SK-N-SH treated with all-trans-retinoic acid at 6 μM for 48 hours (cell line): ENCODE measurements around the gene TWF2.

Experiments
- ATAC-seq: fragments of 200-7000 bp; cut with Tn5 transposase; 3 replicates; pipeline ENCODE4 v1.9.1; 2020; ENCODE audit warnings: mild to moderate bottlenecking, moderate library complexity
- ESRRG ChIP-seq: fragments of 250-450 bp; sonication (Bioruptor Pico); IDR thresholded peaks from 2 replicates; pipeline ENCODE4 v1.6.1; 2021; ENCODE audit warnings: mild to moderate bottlenecking
- GLIS3 ChIP-seq: fragments of 250-450 bp; sonication (Bioruptor Pico); IDR thresholded peaks from 2 replicates; pipeline ENCODE4 v1.5.0; 2020; ENCODE audit warnings: mild to moderate bottlenecking, moderate library complexity
- ISL1 ChIP-seq: fragments of 250-450 bp; sonication (Bioruptor Pico); IDR thresholded peaks from 2 replicates; pipeline ENCODE4 v2.1.2; 2022; ENCODE audit warnings: mild to moderate bottlenecking, moderate library complexity
- TCF4 ChIP-seq: fragments of 250-450 bp; sonication (Bioruptor Pico); IDR thresholded peaks from 2 replicates; pipeline ENCODE4 v1.8.0; 2021; ENCODE audit warnings: mild to moderate bottlenecking, moderate library complexity, borderline replicate concordance
- TOX ChIP-seq: fragments of 250-450 bp; sonication (Bioruptor Pico); IDR thresholded peaks from 2 replicates; pipeline ENCODE4 v1.8.0; 2021; ENCODE audit warnings: mild to moderate bottlenecking, moderate library complexity, borderline replicate concordance
- ZC3H10 ChIP-seq: fragments of 250-450 bp; sonication (Bioruptor Pico); IDR thresholded peaks from 2 replicates; pipeline ENCODE4 v1.5.1; 2021; ENCODE audit warnings: mild to moderate bottlenecking, moderate library complexity
- ZFP3 ChIP-seq: fragments of 250-450 bp; sonication (Bioruptor Pico); IDR thresholded peaks from 2 replicates; pipeline ENCODE4 v1.5.0; 2020; ENCODE audit warnings: mild to moderate bottlenecking, moderate library complexity
- ZFP30 ChIP-seq: fragments of 450-650 bp; formaldehyde crosslinking; IDR thresholded peaks from 2 replicates; pipeline ENCODE4 v1.5.0; 2022; ENCODE audit warnings: mild to moderate bottlenecking, moderate library complexity
- ZNF565 ChIP-seq: fragments of 450-650 bp; formaldehyde crosslinking; conservative IDR thresholded peaks from 2 replicates; pipeline ENCODE4 v1.5.0; 2020; ENCODE audit warnings: low read depth, mild to moderate bottlenecking, moderate library complexity
- ZNF8 ChIP-seq: fragments of 450-650 bp; formaldehyde crosslinking; IDR thresholded peaks from 2 replicates; pipeline ENCODE4 v1.5.0; 2020; ENCODE audit warnings: mild to moderate bottlenecking, moderate library complexity
- TF ChIP-seq, protein P1 (sequence below): fragments of 250-450 bp; sonication (Bioruptor Pico); IDR thresholded peaks from 2 replicates; pipeline ENCODE4 v1.5.1; 2021; ENCODE audit warnings: mild to moderate bottlenecking, moderate library complexity
- TF ChIP-seq, protein P2 (sequence below): fragments of 250-450 bp; sonication (Bioruptor Pico); IDR thresholded peaks from 2 replicates; pipeline ENCODE4 v1.5.0; 2020; ENCODE audit warnings: mild to moderate bottlenecking, moderate library complexity
- TF ChIP-seq, protein P3 (sequence below): fragments of 250-450 bp; sonication (Bioruptor Pico); IDR thresholded peaks from 2 replicates; pipeline ENCODE4 v1.8.0; 2020; ENCODE audit warnings: mild to moderate bottlenecking, moderate library complexity, borderline replicate concordance
- TF ChIP-seq, protein P4 (sequence below): fragments of 250-450 bp; sonication (Bioruptor Pico); IDR thresholded peaks from 2 replicates; pipeline ENCODE4 v1.8.0; 2021; ENCODE audit warnings: low read depth, mild to moderate bottlenecking, moderate library complexity, borderline replicate concordance

TWF2 gene

DNA sequence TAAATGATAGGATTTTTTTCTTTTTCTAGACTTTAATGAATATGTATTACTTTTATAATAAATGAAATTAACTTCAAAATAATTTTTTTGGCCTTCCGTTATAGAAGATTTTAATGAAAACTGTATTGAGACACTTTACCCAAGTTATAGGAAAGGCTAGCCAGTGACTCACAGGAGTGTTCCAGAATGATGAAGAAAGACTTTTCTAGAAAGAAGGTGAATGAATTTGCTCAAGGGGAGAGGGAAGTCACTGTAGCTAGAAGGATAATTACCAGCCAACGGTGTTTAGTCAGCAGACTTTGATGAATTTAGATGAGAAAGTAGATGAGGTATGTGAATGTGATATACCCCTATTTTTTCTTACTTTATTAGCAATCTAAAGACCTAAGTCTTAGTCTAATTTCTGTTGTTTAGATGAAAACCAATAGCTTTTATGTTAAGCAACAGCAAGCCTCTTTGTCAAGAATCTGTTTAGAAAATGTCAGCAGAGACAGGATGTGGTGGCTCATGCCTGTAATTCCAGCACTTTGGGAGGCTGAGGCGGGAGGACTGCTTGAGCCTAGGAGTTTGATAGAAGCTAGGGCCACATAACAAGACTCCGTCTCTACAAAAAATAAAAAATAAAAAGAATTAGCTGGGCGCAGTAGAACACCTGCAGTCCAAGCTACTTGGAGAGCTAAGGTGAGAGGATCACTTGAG, 37.8 kb downstream of the TWF2 start:
- no peak for ATAC-seq
- TF ChIP-seq TOX (CRISPR knock-in tag) = no peak
- TF ChIP-seq ISL1 = no peak
- TF ChIP-seq ESRRG (CRISPR knock-in tag) = no peak
- no peak for TF ChIP-seq GLIS3 (CRISPR knock-in tag)
- TF ChIP-seq, protein P1, sequence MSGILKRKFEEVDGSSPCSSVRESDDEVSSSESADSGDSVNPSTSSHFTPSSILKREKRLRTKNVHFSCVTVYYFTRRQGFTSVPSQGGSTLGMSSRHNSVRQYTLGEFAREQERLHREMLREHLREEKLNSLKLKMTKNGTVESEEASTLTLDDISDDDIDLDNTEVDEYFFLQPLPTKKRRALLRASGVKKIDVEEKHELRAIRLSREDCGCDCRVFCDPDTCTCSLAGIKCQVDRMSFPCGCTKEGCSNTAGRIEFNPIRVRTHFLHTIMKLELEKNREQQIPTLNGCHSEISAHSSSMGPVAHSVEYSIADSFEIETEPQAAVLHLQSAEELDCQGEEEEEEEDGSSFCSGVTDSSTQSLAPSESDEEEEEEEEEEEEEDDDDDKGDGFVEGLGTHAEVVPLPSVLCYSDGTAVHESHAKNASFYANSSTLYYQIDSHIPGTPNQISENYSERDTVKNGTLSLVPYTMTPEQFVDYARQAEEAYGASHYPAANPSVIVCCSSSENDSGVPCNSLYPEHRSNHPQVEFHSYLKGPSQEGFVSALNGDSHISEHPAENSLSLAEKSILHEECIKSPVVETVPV (CRISPR knock-in tag) = no peak
- no peak for TF ChIP-seq TCF4 (CRISPR knock-in tag)
- TF ChIP-seq, protein P2, sequence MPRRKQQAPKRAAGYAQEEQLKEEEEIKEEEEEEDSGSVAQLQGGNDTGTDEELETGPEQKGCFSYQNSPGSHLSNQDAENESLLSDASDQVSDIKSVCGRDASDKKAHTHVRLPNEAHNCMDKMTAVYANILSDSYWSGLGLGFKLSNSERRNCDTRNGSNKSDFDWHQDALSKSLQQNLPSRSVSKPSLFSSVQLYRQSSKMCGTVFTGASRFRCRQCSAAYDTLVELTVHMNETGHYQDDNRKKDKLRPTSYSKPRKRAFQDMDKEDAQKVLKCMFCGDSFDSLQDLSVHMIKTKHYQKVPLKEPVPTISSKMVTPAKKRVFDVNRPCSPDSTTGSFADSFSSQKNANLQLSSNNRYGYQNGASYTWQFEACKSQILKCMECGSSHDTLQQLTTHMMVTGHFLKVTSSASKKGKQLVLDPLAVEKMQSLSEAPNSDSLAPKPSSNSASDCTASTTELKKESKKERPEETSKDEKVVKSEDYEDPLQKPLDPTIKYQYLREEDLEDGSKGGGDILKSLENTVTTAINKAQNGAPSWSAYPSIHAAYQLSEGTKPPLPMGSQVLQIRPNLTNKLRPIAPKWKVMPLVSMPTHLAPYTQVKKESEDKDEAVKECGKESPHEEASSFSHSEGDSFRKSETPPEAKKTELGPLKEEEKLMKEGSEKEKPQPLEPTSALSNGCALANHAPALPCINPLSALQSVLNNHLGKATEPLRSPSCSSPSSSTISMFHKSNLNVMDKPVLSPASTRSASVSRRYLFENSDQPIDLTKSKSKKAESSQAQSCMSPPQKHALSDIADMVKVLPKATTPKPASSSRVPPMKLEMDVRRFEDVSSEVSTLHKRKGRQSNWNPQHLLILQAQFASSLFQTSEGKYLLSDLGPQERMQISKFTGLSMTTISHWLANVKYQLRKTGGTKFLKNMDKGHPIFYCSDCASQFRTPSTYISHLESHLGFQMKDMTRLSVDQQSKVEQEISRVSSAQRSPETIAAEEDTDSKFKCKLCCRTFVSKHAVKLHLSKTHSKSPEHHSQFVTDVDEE (CRISPR knock-in tag) = no peak
- no peak for TF ChIP-seq ZC3H10
- TF ChIP-seq, all 23 proteins: peak for 0

DNA sequence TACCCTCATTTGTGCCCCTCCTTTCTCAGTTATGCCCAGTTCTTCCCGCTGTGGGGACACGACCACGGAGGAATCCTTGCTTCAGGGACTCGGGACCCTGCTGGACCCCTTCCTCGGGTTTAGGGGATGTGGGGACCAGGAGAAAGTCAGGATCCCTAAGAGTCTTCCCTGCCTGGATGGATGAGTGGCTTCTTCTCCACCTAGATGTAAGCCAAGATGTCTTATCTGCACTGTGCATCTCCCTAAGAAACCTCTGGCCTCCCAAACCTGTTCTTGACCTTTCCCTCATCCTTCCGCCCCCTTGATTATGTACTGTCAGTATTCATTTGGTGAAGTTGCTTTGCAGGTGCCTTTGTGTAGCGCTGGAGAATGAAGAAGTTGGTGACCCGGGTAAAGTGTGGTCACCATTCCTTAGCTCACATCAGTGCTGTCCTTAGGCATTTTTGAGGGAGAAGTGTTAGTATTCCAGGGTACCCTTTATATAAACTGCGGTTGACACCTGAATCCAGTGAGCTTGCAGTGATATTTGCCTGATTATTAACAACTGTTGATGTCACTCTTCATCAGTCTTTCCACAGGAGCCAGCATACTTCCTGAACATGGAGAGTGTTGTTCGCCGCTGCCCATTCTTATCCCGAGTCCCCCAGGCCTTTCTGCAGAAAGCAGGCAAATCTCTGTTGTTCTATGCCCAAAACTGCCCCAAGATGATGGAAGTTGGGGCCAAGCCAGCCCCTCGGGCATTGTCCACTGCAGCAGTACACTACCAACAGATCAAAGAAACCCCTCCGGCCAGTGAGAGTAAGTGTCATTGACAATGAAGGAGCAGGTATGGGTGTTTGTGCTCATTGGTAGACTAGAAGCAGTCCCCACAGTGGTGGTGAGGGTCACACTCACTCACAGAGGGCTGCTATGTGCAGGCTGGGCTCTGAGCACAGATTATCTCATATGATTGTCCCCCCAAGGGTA, 40.0 kb downstream of the TWF2 start:
- TF ChIP-seq ZNF565 (CRISPR knock-in tag) (no peak), ZNF8 (CRISPR knock-in tag) (no peak)
- ATAC-seq = peak; percentile 5; the same call in 2 of the 3 replicates

DNA sequence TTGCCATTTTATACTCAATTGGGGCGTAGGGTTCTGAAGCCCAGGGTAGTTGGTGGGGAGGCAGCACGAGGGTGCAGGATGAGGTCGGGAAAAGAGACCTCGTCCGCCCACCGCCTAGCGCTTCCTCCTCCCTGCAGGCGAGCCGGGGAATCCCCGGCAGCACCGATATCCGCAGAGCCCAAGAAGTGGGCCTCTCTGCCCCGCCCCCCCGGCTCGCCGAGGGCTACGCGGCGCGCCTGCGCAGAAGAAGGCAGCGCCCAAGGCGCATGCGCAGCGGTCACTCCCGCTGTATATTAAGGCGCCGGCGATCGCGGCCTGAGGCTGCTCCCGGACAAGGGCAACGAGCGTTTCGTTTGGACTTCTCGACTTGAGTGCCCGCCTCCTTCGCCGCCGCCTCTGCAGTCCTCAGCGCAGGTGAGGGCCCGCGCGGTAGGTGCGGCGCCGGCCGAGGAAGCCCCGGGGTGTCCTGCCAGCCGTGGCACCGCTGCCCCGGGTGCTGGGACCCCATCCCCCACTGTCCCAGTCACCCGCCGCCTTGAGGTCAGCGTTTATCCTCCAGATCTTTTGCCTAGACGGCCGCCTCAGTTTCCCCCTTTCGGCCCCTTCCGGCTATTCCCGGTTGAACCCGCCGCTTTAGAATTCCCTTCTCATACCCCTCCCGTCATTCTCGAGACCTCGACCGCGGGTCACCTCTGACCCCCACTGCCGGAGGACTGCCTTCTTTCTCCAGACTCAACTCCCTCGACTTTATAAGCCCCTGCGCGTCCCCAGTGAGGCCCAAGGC, 40.9 kb downstream of the TWF2 start, which contains the start of gene ALAS1:
TSS of gene ALAS1 (plus strand) at position 319 of the 784 bp plus-strand sequence. CDS start 1,082 bp downstream, outside the sequence.
- ATAC-seq = peak; percentile 84

DNA sequence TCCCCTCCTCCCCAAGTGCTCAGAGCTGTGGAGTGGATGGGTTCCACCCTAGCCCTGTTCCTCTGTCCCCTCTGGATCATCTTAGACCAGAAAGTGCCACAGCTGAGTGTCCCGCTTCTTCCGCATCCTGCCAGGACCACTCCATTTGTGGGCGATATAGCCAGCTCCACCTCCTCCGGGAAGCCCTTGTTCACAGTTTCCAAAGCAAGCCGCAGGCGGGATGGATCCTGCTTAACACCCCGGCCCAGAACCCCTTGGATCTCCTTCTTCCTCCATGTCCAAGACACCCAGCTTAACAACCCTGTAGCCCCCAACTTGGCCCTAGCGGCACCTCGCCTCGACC, 41.5 kb downstream of the TWF2 start:
- TF ChIP-seq, protein P2 (CRISPR knock-in tag) = no peak
- no peak for TF ChIP-seq ZFP3 (CRISPR knock-in tag)
- TF ChIP-seq, protein P3, sequence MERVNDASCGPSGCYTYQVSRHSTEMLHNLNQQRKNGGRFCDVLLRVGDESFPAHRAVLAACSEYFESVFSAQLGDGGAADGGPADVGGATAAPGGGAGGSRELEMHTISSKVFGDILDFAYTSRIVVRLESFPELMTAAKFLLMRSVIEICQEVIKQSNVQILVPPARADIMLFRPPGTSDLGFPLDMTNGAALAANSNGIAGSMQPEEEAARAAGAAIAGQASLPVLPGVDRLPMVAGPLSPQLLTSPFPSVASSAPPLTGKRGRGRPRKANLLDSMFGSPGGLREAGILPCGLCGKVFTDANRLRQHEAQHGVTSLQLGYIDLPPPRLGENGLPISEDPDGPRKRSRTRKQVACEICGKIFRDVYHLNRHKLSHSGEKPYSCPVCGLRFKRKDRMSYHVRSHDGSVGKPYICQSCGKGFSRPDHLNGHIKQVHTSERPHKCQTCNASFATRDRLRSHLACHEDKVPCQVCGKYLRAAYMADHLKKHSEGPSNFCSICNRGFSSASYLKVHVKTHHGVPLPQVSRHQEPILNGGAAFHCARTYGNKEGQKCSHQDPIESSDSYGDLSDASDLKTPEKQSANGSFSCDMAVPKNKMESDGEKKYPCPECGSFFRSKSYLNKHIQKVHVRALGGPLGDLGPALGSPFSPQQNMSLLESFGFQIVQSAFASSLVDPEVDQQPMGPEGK (CRISPR knock-in tag) = no peak
- TF ChIP-seq, protein P4, sequence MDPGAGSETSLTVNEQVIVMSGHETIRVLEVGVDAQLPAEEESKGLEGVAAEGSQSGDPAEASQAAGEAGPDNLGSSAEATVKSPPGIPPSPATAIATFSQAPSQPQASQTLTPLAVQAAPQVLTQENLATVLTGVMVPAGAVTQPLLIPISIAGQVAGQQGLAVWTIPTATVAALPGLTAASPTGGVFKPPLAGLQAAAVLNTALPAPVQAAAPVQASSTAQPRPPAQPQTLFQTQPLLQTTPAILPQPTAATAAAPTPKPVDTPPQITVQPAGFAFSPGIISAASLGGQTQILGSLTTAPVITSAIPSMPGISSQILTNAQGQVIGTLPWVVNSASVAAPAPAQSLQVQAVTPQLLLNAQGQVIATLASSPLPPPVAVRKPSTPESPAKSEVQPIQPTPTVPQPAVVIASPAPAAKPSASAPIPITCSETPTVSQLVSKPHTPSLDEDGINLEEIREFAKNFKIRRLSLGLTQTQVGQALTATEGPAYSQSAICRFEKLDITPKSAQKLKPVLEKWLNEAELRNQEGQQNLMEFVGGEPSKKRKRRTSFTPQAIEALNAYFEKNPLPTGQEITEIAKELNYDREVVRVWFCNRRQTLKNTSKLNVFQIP (CRISPR knock-in tag) = no peak
- no peak for TF ChIP-seq ISL1
- no peak for TF ChIP-seq ZNF565 (CRISPR knock-in tag)
- TF ChIP-seq ESRRG (CRISPR knock-in tag) = no peak
- TF ChIP-seq ZFP30 = no peak
- TF ChIP-seq ZNF8 (CRISPR knock-in tag) = no peak
- TF ChIP-seq, all 23 proteins: peak for 0
- no peak; the same call in 2 of the 3 replicates for ATAC-seq

More for the DNA sequence above, 40.9 kb downstream of the TWF2 start, which contains the start of gene ALAS1:
- TF ChIP-seq ZFP3 (CRISPR knock-in tag) (peak; percentile 92), GLIS3 (CRISPR knock-in tag) (no peak)
